ENCODE results near the gene SASH1. TPM values are rescaled to one million over a fixed set of nuclear protein-coding genes. Genes with fewer than 3 reads are reported as not detected.
"Not testable (repeated sequence)": the region's sequence is repeated elsewhere in the genome, so short reads cannot be mapped to it uniquely, and the experiment has no call there.

SASH1 gene
- polyA plus RNA-seq, 4 donors, result 29.4 to 32.6 (median 31.1) TPM

- no peak for DNase-seq (ENCODE audit: low read depth in 4 of 4, low spot score in 3 of 4)
Observed at GRCh38 chr6:148364056-148364824, 21.6 kb downstream of the SASH1 start.

GRCh38 chr6:148365041-148365440, 22.4 kb downstream of the SASH1 start:
- no peak for DNase-seq (ENCODE audit: low read depth in 4 of 4, low spot score in 3 of 4)

- DNase-seq (ENCODE audit: low read depth in 4 of 4, low spot score in 3 of 4), result no peak
Observed at GRCh38 chr6:148367411-148368024, 24.9 kb downstream of the SASH1 start.

- no peak for DNase-seq (ENCODE audit: low read depth in 4 of 4, low spot score in 3 of 4)
Observed at GRCh38 chr6:148370176-148370575, 27.5 kb downstream of the SASH1 start.

- DNase-seq (ENCODE audit: low read depth in 4 of 4, low spot score in 3 of 4), result no peak
Observed at GRCh38 chr6:148374040-148374774, 31.6 kb downstream of the SASH1 start.

GRCh38 chr6:148375401-148375800, 32.8 kb downstream of the SASH1 start:
- DNase-seq (ENCODE audit: low read depth in 4 of 4, low spot score in 3 of 4), result no peak

GRCh38 chr6:148379481-148379880, 36.8 kb downstream of the SASH1 start:
- no peak for DNase-seq (ENCODE audit: low read depth in 4 of 4, low spot score in 3 of 4)

- DNase-seq (ENCODE audit: low read depth in 4 of 4, low spot score in 3 of 4), result no peak
Observed at GRCh38 chr6:148379966-148380713, 37.5 kb downstream of the SASH1 start.

GRCh38 chr6:148382051-148382450, 39.4 kb downstream of the SASH1 start:
- DNase-seq (ENCODE audit: low read depth in 4 of 4, low spot score in 3 of 4), result not testable (repeated sequence)

GRCh38 chr6:148382861-148383260, 40.2 kb downstream of the SASH1 start:
- no peak for DNase-seq (ENCODE audit: low read depth in 4 of 4, low spot score in 3 of 4)

- no peak for DNase-seq (ENCODE audit: low read depth in 4 of 4, low spot score in 3 of 4)
Observed at GRCh38 chr6:148383658-148384368, 41.2 kb downstream of the SASH1 start.

GRCh38 chr6:148385379-148385778, 42.7 kb downstream of the SASH1 start:
- DNase-seq (ENCODE audit: low read depth in 4 of 4, low spot score in 3 of 4), result no peak

GRCh38 chr6:148388521-148388920, 45.9 kb downstream of the SASH1 start:
- no peak for DNase-seq (ENCODE audit: low read depth in 4 of 4, low spot score in 3 of 4)

GRCh38 chr6:148389086-148389485, 46.4 kb downstream of the SASH1 start:
- DNase-seq (ENCODE audit: low read depth in 4 of 4, low spot score in 3 of 4), result no peak

GRCh38 chr6:148389917-148390316, 47.3 kb downstream of the SASH1 start:
- DNase-seq (ENCODE audit: low read depth in 4 of 4, low spot score in 3 of 4), result no peak

GRCh38 chr6:148392127-148392526, 49.5 kb downstream of the SASH1 start:
- DNase-seq (ENCODE audit: low read depth in 4 of 4, low spot score in 3 of 4), result not testable (repeated sequence)

- no peak for DNase-seq (ENCODE audit: low read depth in 4 of 4, low spot score in 3 of 4)
Observed at GRCh38 chr6:148392671-148393070, 50.0 kb downstream of the SASH1 start.

- no peak for DNase-seq (ENCODE audit: low read depth in 4 of 4, low spot score in 3 of 4)
Observed at GRCh38 chr6:148395583-148396101, 53.0 kb downstream of the SASH1 start.

- no peak for DNase-seq (ENCODE audit: low read depth in 4 of 4, low spot score in 3 of 4)
Observed at GRCh38 chr6:148396411-148396810, 53.8 kb downstream of the SASH1 start.

GRCh38 chr6:148396926-148397325, 54.3 kb downstream of the SASH1 start:
- no peak for DNase-seq (ENCODE audit: low read depth in 4 of 4, low spot score in 3 of 4)
